NCI-H524 (cell line): ENCODE data around the gene NOA1.

Experiments used
- DNase-seq, 2 experiments: peaks; one replicate each; lab custom pipeline; 2025; lab: John Stamatoyannopoulos, UW

NOA1 gene

DNA sequence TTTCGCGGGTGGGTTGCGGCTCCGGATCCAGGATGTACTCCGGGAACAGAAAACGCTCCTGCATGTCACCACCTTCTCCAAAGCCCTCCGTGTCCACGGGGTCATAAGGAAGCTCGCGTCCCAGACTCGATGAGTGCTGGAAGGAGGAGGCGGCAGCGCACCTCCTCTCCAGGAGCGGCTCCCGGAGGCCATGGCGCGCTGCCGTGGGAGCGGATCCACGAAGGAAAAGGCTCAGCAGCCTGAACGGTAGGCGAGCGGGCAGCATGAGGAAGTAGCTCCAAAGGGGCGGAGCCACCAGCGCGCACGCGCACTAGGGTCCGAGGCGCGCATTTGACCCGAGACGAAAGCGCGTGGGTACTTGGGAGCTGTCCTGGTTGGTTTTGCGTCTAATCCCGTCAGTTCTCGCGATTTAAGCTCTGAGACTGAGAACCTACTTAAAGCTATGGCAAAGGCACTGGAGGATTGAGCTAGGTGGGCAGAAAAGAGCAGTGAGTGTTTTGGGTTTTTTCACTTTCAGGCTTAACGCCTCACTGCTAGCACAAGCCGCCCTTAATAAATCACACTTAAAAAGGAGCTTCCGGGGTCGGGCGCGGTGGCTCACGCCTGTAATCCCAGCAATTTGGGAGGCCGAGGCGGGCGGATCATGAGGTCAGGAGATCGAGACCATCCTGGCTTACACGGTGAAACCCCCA is at the start of gene NOA1:
Gene NOA1 (minus strand): TSS at position 286 of the 692 bp plus-strand sequence. CDS start 21 bp downstream, at position 265.
- DNase-seq, result peak; percentile 98 to 99

- no peak for DNase-seq
Observed at GRCh38 chr4:57023104-57023503, 45.7 kb upstream of the NOA1 start.

DNA sequence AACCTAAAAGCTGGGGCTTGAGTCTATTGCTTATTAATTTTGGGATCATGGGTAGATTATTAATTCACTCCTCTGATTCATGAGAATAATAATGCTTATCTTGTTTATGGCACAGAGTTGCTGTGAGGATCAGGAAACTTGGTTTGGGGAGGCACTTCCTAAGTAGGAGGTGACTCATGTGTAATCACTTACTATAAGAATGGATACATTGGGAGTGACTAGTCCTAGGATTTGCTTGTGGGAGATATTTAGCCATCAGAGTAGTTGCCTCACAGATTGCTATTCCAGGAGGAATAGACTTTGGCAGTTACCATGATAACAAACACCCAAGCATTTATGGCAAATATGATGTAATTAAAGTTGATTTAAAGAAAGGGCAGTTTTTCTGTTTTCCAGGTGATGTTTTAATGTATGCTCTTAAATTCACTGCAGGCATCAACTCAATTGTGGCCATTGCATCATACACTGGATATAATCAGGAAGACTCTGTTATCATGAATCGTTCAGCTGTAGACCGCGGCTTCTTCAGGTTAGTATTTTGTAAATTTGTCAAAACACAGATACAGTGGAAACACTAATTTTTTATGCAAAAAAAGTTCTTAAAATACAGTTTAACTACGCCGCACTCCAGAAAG is 43.2 kb upstream of the NOA1 start:
- no peak for DNase-seq

DNA sequence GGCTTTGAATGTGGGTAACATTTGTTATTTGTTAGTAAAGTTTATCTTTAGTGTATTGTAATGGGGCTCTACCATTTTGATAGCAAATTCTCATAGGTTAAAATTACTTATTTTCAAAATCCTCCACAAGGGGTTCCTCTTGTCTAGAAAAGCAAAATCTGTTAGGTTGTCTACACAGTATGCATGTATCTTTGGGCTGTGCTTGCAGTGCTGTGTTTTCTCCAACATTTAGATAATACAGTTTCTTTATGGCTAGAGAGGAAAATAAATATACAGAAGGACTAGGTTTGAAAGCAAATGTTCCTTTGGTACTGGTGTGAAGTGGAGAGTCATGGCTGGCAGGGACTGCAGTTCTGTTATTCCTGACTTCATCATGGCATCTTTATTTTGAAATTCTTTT is 41.6 kb upstream of the NOA1 start:
- DNase-seq, result no peak

DNA sequence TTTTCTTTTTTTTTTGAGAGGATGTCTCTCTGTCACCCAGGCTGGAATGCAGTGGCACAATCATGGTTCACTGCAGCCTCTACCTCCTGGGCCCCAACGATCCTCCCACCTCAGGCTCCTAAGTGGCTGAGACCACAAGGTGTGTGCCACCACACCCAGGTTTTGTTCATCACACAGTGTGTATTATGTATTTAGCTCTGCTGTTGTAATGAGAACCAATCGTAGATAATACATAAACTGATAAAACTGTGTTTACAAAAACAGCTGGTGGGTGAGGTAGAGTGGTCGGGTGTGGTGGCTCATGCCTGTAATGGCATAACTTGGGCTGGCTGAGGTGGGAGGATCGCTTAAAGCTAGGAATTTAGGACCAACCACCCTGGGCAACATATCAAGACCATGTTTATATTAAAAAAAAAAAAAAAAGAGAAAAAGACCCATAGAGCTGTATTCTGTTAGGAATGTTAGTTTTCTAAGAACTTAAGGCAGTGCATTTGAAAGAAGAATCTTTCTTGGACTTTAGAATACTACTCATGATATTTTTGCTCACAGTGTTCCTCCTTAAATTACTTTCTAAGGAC is 36.2 kb upstream of the NOA1 start:
- DNase-seq, result no peak

- no peak for DNase-seq
Observed at GRCh38 chr4:56999751-57000150, 22.3 kb upstream of the NOA1 start.

- no peak for DNase-seq
Observed at GRCh38 chr4:56995525-56995924, 18.1 kb upstream of the NOA1 start.

DNA sequence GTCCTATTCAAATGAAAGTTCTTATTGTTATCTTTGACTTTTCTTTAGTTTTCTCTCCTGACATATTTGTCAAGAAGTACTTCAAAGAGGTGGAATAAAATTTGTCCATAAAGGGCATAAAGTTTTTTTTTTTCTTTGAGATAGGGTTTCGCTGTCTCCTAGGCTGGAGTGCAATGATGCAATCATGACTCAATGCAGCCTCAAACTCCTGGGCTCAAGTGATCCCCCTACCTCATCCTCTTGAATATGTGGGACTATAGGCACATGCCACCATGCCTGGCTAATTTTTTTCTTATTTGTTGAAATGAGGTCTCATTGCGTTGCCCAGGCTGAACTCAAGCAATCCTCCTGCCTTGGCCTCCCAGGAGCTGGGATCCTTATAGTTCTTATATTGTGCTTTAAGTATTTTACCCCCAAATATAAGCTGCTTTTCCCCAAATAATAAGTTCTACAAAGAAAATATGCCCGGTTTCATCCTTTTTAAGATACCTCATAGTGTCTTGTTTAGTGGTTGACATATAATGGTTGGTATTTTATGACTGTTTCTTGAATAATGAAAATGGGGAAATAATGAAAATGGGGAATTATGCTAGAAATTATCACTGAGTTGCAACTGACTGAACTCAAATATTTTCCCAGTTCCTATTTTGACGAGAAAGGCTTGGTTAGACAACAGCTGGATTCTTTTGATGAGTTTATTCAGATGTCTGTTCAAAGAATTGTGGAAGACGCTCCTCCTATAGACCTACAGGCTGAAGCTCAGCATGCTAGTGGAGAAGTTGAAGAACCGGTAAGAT is 12.9 kb upstream of the NOA1 start:
- no peak for DNase-seq

- no peak for DNase-seq
Observed at GRCh38 chr4:56986952-56987351, 9.5 kb upstream of the NOA1 start.

DNA sequence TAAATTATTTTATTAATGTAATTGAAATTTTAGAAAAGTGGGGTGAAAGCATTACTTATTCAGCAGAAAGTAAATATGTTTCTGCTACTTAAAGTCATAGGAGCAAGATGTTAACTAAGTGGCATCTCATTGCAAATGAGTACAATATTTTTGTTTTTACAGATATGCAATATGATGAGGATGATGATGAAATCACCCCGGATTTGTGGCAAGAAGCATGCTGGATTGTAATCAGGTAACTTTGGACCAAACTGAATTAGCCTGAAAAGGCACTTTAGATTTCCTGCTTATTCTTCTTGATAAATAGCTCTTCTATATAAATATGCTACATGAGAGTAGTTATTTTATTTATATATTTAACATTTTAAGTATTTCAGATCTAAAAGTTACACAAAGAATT is 8.8 kb upstream of the NOA1 start:
- no peak for DNase-seq

DNA sequence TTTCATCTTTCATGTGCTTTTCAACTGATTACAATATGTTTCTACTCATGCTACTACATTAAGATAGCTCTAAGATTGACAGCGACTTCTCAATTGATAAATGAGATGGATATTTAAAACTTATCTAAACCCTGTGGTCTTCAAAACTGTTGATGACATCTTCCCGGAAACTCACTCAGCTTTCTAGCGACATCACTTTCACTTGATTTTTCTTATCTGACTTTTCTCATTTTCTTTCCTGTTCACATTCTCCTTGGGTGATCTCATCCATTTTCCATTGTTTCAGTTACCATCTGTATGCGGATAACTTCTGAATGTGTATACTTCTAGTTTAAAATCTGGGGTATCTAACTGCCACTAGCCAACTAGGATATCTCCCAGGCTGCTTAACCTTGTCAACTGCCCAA is 4.4 kb upstream of the NOA1 start:
- DNase-seq, result no peak

DNA sequence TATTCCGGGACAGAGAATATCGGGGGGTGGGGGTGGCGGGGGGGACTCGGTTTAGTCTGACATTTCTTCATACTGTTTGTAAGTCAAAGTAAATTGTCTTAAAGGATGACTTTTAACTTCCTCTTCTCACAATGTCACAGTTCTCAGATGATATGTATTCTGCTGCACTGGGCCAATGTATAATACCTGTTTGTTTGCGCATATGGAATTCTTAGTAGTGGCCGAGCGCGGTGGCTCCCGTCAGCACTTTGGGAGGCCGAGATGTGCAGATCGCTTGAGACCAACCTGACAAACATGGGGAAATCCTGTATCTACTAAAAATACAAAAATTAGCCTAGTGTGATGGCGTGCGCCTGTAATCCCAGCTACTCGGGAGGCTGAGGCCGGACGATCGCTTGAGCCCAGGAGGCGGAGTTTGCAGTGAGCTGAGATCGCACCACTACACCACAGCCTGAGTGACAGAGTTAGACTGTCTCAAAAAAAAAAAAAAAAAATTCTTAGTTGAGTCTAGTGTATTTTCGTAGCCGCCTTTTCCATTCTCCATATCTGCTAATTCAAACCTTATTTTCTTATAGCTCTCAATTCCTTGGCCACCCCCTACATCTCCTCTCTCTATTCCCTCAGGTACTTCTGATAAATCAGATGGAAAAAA is 2.1 kb upstream of the NOA1 start:
- no peak for DNase-seq

DNA sequence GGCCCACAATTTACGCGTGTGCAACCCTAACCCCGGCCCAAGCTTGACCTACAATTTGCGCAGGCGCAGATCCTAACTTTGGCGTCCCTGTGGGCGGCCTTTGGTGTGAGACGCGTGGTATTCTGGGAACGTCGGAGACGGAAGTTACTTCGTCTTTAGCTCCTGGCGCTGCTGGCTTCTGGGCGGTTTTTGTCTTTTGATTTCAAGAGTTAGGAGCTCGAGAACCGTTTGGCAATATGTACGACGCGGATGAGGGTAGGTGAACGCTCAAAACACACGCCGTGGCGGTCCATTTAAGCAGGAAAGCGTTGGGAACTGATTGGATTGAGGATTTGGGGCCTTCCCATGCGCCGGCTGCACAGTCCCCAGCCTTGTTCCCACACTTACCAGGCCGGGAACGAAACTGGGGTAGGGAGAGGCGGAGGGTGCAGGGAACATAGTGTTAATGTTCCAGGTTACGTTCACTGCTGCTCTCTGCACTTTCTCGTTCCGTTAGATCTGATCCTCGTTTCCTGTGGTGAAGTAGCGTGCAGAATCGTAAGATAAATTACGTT is 1.4 kb upstream of the NOA1 start, which contains the start of gene POLR2B:
Gene POLR2B (plus strand): TSS at position 147 of the 554 bp plus-strand sequence. CDS start 90 bp downstream, at position 237.
- DNase-seq, result peak; percentile 93 to 96

DNA sequence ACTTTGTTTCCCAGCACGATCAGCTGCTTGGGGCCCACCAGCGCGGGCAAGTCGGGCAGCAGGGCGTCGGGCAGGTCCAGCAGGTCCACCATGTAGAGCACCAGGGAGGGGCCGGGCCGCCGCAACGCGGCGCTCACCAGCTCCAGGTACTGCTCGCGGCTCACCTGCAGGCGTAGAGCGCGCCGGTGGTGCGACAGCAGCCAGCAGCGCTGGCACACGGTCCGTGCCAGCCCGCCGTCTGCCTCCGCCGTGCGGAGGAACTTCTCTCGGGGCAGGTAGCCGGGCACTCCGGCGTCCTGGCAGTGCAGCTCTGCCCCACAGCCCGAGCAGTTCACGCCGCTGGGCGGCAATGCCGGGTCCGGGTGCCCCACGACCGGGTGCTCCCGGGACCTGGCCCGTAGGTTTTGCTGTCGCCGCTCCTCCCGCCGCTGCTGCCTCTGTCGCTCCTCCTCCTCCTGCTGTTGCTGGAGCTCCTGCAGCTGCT is 527 bp downstream of the NOA1 start:
- no peak for DNase-seq

DNA sequence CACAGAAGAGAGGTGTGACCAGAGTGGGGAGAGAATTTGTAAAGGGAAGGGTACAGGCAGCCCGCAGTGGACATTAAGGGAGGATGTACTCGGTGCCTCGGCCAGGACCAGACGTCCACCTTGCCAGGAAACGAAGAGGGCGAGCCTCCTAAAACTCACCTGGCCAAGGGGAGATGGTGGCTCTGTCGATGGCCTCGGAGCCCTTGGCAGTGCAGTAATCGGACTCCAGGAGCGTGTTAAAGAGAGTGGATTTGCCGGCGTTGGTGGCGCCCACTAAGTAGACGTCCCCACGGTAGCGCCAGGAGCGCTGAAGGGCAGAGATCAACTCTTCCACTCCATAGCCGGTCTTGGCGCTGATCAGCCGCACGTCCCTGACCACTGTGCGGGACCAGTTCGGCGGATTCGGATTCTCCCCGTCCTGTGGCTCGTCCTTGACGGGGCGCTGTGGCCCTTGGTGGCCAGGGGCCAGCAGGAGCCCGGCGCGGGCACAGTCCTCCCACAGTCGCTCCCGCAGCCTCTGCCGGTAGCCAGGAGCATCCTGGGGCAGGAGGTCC is 1.0 kb downstream of the NOA1 start:
- peak in 1 of 2 experiments; percentile 22 for DNase-seq

DNA sequence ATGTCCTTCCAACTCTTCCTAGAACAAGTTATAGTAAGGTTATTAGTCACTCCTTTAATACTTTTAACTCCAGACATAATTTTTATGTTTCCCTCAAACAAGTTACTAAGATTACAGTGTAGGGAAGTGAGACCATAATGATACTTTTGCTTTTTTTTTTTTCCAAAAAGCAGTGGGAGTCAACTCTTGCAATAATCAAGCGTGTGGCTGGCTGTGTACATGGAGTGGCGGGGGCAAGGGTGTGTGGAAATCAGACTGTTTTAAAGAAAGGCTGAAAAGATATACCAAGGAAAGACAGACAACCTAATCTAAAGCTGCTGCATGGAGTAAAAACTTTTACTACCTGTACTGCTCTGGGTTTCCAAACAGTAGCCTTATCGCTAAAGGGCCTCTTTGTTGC is 4.1 kb downstream of the NOA1 start:
- no peak for DNase-seq

GRCh38 chr4:56972809-56973208 is 4.6 kb downstream of the NOA1 start:
- DNase-seq, result no peak

DNA sequence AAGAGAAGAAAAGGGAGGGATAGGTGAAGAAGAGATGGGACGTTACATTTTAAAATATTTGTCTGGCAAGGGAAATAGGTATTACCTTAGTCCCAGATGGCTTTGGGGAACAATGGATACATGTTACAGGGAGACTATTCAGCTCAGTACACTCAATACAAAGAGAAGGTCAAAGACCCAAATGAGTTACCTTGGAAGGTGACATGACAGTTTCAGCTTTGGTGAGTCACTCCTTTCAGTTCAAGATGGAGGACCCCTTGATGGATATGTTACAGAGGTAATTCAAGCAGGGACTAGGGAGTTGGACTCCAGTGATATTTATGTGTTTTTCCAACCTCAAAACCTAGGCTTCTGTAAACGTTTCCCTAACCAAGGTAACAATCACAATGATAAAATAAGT is 5.0 kb downstream of the NOA1 start:
- DNase-seq, result no peak

DNA sequence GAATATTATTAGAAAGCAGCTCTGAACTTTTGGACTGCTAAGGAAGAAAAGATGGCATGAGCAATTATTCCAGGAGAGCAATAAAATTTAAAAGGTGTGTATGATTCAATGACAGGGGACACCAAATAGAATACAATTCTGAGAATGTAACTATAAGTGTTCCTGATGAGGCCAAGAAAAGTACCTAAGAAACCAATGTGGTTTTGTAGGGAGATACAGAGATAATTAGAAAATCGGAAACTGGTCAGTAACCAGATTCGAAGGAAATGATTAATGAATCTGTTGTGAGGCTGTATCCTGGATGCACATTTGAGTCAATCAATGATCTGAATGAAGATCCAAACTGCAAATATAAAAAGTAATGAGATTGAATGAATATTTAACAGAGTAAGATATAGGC is 6.0 kb downstream of the NOA1 start:
- no peak for DNase-seq

- DNase-seq, result no peak
Observed at GRCh38 chr4:56961107-56961500, 16.3 kb downstream of the NOA1 start.

GRCh38 chr4:56959100-56959499 is 18.3 kb downstream of the NOA1 start:
- DNase-seq, result no peak
